ENCODE measurements around the gene TBC1D24. TPM values are rescaled to one million over a fixed set of nuclear protein-coding genes. Genes with fewer than 3 reads are reported as not detected.
A peak's percentile ranks its signal among the peaks of the same experiment; 100 is the strongest.

The TBC1D24 gene
- total and polyA plus RNA-seq, 9 of the 15 experiments (the other 6 are each of a cell fraction or from before 2014, with no cell fraction given) = 1.7 to 22.6 (median 7.2) TPM

DNA sequence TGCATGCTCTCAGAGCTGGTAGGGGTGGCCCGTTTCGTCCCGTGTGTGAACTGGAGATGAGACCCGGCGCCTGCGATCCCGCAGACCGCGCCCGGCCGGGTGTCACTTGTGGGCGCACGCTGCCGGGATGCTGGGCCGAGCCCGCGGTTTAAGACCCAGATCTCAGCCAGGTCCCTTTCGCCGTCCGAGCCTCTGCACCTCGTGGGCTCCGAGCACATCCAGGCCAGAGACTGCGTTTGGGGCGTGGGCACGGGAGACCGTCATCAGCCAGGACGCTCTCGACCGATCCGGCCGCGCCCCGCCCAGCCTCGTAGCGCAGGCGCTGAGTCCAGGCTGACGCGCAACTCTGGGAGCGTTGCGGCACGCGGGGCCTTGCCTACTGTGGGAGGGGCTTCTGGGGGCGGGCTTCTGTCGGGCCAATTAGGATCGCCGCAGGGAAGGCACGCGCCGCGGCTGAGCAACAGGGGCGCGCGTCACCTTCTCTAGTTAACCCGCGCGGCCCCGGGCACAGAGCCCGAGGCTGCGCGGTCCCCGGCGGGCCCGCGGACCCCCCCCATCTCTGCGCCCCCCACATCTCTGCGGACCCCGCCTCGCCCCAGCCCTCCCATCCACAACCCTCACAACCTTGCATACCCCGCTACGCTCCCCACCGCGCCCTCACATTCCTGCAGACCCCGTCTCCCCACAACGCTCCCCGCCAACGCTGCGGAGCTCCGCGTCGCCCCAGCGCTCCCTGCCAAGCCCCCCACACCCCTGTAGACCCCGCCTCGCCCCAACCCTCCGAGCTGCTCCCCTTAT lies 57.0 kb downstream of the TBC1D24 start (continued):
- TF ChIP-seq, protein P1, sequence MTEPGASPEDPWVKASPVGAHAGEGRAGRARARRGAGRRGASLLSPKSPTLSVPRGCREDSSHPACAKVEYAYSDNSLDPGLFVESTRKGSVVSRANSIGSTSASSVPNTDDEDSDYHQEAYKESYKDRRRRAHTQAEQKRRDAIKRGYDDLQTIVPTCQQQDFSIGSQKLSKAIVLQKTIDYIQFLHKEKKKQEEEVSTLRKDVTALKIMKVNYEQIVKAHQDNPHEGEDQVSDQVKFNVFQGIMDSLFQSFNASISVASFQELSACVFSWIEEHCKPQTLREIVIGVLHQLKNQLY (CRISPR knock-in tag; conservative IDR thresholded peaks at IDR 0.05) = no peak
- TF ChIP-seq, protein P2, sequence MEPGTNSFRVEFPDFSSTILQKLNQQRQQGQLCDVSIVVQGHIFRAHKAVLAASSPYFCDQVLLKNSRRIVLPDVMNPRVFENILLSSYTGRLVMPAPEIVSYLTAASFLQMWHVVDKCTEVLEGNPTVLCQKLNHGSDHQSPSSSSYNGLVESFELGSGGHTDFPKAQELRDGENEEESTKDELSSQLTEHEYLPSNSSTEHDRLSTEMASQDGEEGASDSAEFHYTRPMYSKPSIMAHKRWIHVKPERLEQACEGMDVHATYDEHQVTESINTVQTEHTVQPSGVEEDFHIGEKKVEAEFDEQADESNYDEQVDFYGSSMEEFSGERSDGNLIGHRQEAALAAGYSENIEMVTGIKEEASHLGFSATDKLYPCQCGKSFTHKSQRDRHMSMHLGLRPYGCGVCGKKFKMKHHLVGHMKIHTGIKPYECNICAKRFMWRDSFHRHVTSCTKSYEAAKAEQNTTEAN (CRISPR knock-in tag; IDR thresholded peaks at IDR 0.05) = no peak; the same call in 1 of the 2 replicates
- TF ChIP-seq, protein P3, sequence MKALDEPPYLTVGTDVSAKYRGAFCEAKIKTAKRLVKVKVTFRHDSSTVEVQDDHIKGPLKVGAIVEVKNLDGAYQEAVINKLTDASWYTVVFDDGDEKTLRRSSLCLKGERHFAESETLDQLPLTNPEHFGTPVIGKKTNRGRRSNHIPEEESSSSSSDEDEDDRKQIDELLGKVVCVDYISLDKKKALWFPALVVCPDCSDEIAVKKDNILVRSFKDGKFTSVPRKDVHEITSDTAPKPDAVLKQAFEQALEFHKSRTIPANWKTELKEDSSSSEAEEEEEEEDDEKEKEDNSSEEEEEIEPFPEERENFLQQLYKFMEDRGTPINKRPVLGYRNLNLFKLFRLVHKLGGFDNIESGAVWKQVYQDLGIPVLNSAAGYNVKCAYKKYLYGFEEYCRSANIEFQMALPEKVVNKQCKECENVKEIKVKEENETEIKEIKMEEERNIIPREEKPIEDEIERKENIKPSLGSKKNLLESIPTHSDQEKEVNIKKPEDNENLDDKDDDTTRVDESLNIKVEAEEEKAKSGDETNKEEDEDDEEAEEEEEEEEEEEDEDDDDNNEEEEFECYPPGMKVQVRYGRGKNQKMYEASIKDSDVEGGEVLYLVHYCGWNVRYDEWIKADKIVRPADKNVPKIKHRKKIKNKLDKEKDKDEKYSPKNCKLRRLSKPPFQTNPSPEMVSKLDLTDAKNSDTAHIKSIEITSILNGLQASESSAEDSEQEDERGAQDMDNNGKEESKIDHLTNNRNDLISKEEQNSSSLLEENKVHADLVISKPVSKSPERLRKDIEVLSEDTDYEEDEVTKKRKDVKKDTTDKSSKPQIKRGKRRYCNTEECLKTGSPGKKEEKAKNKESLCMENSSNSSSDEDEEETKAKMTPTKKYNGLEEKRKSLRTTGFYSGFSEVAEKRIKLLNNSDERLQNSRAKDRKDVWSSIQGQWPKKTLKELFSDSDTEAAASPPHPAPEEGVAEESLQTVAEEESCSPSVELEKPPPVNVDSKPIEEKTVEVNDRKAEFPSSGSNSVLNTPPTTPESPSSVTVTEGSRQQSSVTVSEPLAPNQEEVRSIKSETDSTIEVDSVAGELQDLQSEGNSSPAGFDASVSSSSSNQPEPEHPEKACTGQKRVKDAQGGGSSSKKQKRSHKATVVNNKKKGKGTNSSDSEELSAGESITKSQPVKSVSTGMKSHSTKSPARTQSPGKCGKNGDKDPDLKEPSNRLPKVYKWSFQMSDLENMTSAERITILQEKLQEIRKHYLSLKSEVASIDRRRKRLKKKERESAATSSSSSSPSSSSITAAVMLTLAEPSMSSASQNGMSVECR (CRISPR knock-in tag; IDR thresholded peaks at IDR 0.05) = peak; percentile 81; the same call in 1 of the 2 replicates
- no peak for TF ChIP-seq KHSRP (IDR thresholded peaks at IDR 0.05)
- TF ChIP-seq, protein P4, sequence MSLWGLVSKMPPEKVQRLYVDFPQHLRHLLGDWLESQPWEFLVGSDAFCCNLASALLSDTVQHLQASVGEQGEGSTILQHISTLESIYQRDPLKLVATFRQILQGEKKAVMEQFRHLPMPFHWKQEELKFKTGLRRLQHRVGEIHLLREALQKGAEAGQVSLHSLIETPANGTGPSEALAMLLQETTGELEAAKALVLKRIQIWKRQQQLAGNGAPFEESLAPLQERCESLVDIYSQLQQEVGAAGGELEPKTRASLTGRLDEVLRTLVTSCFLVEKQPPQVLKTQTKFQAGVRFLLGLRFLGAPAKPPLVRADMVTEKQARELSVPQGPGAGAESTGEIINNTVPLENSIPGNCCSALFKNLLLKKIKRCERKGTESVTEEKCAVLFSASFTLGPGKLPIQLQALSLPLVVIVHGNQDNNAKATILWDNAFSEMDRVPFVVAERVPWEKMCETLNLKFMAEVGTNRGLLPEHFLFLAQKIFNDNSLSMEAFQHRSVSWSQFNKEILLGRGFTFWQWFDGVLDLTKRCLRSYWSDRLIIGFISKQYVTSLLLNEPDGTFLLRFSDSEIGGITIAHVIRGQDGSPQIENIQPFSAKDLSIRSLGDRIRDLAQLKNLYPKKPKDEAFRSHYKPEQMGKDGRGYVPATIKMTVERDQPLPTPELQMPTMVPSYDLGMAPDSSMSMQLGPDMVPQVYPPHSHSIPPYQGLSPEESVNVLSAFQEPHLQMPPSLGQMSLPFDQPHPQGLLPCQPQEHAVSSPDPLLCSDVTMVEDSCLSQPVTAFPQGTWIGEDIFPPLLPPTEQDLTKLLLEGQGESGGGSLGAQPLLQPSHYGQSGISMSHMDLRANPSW (CRISPR knock-in tag; IDR thresholded peaks at IDR 0.05) = no peak
- 0 out of 2 replicates have a peak, but pooled peaks have one; percentile 63 for TF ChIP-seq FOXP1 (CRISPR knock-in tag; IDR thresholded peaks at IDR 0.05)
- no peak for TF ChIP-seq SMAD2 (IDR thresholded peaks at IDR 0.05; ENCODE audit: low read depth, low read length)
- TF ChIP-seq TRIM24 (IDR thresholded peaks at IDR 0.05) = no peak
- TF ChIP-seq, protein P5, sequence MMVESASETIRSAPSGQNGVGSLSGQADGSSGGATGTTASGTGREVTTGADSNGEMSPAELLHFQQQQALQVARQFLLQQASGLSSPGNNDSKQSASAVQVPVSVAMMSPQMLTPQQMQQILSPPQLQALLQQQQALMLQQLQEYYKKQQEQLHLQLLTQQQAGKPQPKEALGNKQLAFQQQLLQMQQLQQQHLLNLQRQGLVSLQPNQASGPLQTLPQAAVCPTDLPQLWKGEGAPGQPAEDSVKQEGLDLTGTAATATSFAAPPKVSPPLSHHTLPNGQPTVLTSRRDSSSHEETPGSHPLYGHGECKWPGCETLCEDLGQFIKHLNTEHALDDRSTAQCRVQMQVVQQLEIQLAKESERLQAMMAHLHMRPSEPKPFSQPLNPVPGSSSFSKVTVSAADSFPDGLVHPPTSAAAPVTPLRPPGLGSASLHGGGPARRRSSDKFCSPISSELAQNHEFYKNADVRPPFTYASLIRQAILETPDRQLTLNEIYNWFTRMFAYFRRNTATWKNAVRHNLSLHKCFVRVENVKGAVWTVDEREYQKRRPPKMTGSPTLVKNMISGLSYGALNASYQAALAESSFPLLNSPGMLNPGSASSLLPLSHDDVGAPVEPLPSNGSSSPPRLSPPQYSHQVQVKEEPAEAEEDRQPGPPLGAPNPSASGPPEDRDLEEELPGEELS (CRISPR knock-in tag; IDR thresholded peaks at IDR 0.05; ENCODE audit: borderline replicate concordance) = no peak
- TF ChIP-seq, protein P6, sequence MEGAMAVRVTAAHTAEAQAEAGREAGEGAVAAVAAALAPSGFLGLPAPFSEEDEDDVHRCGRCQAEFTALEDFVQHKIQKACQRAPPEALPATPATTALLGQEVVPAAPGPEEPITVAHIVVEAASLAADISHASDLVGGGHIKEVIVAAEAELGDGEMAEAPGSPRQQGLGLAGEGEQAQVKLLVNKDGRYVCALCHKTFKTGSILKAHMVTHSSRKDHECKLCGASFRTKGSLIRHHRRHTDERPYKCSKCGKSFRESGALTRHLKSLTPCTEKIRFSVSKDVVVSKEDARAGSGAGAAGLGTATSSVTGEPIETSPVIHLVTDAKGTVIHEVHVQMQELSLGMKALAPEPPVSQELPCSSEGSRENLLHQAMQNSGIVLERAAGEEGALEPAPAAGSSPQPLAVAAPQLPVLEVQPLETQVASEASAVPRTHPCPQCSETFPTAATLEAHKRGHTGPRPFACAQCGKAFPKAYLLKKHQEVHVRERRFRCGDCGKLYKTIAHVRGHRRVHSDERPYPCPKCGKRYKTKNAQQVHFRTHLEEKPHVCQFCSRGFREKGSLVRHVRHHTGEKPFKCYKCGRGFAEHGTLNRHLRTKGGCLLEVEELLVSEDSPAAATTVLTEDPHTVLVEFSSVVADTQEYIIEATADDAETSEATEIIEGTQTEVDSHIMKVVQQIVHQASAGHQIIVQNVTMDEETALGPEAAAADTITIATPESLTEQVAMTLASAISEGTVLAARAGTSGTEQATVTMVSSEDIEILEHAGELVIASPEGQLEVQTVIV (CRISPR knock-in tag; IDR thresholded peaks at IDR 0.05; ENCODE audit: borderline replicate concordance) = no peak
- no peak for TF ChIP-seq CHD1 (IDR thresholded peaks at IDR 0.05; ENCODE audit: low read length)
